Skeletal muscle tissue (tissue), 4 donors: ENCODE measurements around the gene GNG4. TPM values are rescaled to one million over a fixed set of nuclear protein-coding genes. Genes with fewer than 3 reads are reported as not detected.
"Not testable (repeated sequence)": the region's sequence is repeated elsewhere in the genome, so short reads cannot be mapped to it uniquely, and the experiment has no call there.

Experiments used
- H3K27ac ChIP-seq: one replicate; pipeline ENCODE4 v1.7.0; 2013; ENCODE audit warnings: mild to moderate bottlenecking, low read depth, low read length, inconsistent platforms
- H3K27me3 ChIP-seq, 3 donors: one replicate each; pipeline ENCODE4 v1.7.0; 2013; ENCODE audit warnings: low read length in 3 of 3; ENCODE audit not compliant: control insufficient read depth in 3 of 3, insufficient read depth in 3 of 3
- H3K36me3 ChIP-seq, 3 donors: one replicate each; pipeline ENCODE4 v1.7.0; 2013; ENCODE audit warnings: low read length in 3 of 3; ENCODE audit not compliant: control insufficient read depth in 3 of 3, insufficient read depth in 3 of 3
- H3K4me1 ChIP-seq, 3 donors: one replicate each; pipeline ENCODE4 v1.7.0; 2013; ENCODE audit warnings: low read length in 3 of 3, mild to moderate bottlenecking in 3 of 3; ENCODE audit not compliant: control insufficient read depth in 3 of 3, insufficient read depth in 3 of 3
- H3K4me3 ChIP-seq, 3 donors: one replicate each; pipeline ENCODE4 v1.7.0; 2013; ENCODE audit warnings: low read length in 3 of 3
- H3K9ac ChIP-seq, 3 donors: one replicate each; pipeline ENCODE4 v1.7.0; 2013; ENCODE audit warnings: low read length in 3 of 3, mild to moderate bottlenecking in 3 of 3, moderate library complexity in 2 of 3, low read depth in 1 of 3
- H3K9me3 ChIP-seq, 3 donors: one replicate each; pipeline ENCODE4 v1.7.0; 2013; ENCODE audit warnings: low read length in 3 of 3; ENCODE audit not compliant: control insufficient read depth in 3 of 3
- total RNA-seq: library from RNA; depleted of rRNA; stranded (reverse); fragments of >200 nt; gene quantifications from one replicate; pipeline ENCODE4 v1.2.3, GENCODE V29; 2014
- donor health status: Osteomylitis.

The GNG4 gene
- total RNA-seq, 1 donor from 2014 or later, result 1.0 TPM

GRCh38 chr1:235642011-235642942, 7.3 kb downstream of the GNG4 start:
- H3K27me3 ChIP-seq, result peaks cover 14 to 41% (median 34%) of the 10 kb centered on the region in 3 donors
- no peaks in the 10 kb centered on the region for H3K4me1 ChIP-seq
- no peak overlapping the region for H3K27ac ChIP-seq
- no peaks in the 10 kb centered on the region for H3K9me3 ChIP-seq
- H3K36me3 ChIP-seq, result no peaks in the 10 kb centered on the region
- H3K9ac ChIP-seq, result no peak overlapping the region
- no peak overlapping the region for H3K4me3 ChIP-seq

GRCh38 chr1:235640580-235640979, 9.0 kb downstream of the GNG4 start:
- Histone ChIP-seq H3K4me3 (no peak overlapping the region), H3K27me3 (peaks cover 6 to 32% (median 25%) of the 10 kb centered on the region in 3 donors), H3K36me3 (no peaks in the 10 kb centered on the region), H3K27ac (no peak overlapping the region), H3K4me1 (no peaks in the 10 kb centered on the region), H3K9me3 (no peaks in the 10 kb centered on the region), H3K9ac (no peak overlapping the region)

DNA sequence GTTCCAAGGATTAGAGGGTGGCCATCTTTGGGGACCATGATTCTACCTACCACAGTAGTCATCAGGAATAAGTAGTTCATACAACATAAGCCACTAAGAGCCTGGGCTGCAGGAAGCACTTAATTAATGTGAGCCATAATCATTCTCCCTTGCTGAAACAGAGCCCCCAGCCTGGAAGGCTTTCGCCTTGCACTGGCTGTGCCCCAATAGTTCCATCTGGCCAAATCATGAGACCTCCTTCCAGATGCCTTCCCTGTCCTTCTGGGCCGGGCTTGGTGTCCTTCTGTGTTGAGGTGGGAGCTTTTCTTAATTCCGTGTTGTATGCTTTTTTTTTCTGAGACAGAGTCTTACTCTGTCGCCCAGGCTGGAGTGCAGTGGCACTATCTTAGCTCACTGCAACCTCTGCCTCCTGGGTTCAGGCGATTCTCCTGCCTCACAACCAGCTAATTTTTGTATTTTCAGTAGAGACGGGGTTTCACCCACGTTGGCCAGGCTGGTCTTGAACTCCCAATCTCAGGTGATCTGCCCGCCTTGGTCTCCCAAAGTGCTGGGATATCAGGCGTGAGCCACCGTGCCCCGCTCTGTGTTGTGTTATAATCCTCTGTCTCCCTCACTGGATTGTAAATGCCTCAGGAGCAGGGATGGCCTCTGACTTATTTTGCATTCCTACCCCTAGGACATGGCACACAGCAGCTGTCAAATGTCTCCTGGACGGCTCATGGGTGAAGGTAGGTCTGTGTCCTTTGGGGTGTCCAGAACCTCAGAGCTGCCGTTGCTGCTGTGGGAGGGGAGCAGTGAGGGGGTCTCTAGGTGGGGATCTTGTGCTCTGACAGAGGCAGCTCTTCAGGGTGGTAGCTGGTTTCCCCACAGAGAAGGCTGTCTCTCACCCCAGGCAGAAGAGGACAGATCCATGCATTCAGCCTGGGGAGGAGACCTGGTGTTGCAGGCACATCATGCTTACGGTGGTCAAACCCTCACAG, 10.1 kb downstream of the GNG4 start:
- Histone ChIP-seq H3K27me3 (peaks cover 6 to 28% (median 18%) of the 10 kb centered on the region in 3 donors), H3K4me1 (no peaks in the 10 kb centered on the region), H3K9ac (no peak overlapping the region), H3K36me3 (no peaks in the 10 kb centered on the region), H3K27ac (no peak overlapping the region), H3K4me3 (no peak overlapping the region), H3K9me3 (no peaks in the 10 kb centered on the region)

DNA sequence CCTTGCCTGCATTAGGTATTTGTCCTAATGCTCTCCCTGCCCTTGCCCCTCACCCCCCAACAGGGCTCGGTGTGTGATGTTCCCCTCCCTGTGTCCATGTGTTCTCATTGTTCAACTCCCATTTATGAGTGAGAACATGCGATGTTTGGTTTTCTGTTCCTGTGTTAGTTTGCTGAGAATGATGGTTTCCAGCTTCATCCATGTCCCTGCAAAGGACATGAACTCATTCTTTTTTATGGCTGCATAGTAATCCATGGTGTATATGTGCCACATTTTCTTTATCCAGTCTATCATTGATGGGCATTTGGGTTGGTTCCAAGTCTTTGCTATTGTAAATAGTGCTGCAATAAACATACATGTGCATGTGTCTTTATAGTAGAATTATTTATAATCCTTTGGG, 11.0 kb downstream of the GNG4 start:
- not testable (repeated sequence) for H3K36me3 ChIP-seq, H3K9me3 ChIP-seq, H3K4me3 ChIP-seq, H3K27ac ChIP-seq, H3K4me1 ChIP-seq, H3K9ac ChIP-seq
- H3K27me3 ChIP-seq, result peaks cover 3 to 19% (median 13%) of the 10 kb centered on the region in 3 donors

- Histone ChIP-seq H3K9me3 (no peaks in the 10 kb centered on the region), H3K27ac (no peak overlapping the region), H3K9ac (no peak overlapping the region), H3K4me1 (no peaks in the 10 kb centered on the region), H3K36me3 (no peaks in the 10 kb centered on the region), H3K27me3 (peaks cover 2 to 17% (median 11%) of the 10 kb centered on the region in 3 donors), H3K4me3 (no peak overlapping the region)
Measured at GRCh38 chr1:235637756-235638534, 11.6 kb downstream of the GNG4 start.

DNA sequence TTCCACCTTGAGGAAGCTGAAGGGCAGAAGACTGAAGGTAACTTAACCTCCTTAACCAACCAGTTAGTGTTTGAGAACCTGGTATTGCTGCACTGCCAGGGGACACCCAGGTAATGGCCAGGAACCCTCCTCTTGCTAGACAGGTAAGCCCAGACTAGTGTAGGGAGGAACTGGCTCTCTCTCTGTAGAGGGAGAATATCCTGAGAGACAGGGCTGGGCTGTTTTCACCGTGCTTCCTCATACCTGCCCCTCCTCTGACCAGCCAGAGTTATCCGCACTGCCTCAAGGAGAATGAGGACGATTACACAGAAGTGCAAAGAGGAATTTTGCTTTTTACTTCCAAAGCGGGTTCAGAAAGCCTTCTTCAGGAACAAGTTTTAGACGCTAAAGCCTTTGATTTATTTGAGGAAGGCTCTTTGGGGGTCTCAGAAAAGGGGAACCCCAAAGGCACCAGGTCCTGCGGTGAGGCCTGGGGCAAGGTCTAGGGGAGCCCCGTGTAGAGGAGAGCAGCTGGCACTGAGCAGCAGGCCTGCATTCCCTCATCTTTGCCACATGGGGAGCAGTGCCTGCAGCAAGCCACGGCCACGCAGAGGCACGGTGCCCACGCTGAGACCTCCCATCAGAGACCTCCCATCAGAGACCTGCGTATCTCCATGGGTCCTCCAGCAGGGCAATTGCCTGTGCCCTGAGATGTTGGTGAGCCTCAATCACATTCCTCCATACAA, 13.5 kb downstream of the GNG4 start:
- no peak overlapping the region for H3K27ac ChIP-seq
- H3K4me1 ChIP-seq, result no peaks in the 10 kb centered on the region
- H3K27me3 ChIP-seq, result peaks cover 0 to 9% (median 2%) of the 10 kb centered on the region in 3 donors
- H3K9me3 ChIP-seq, result no peaks in the 10 kb centered on the region
- H3K4me3 ChIP-seq, result no peak overlapping the region
- H3K36me3 ChIP-seq, result no peaks in the 10 kb centered on the region
- no peak overlapping the region for H3K9ac ChIP-seq

GRCh38 chr1:235632506-235633401, 16.8 kb downstream of the GNG4 start:
- no peak overlapping the region for H3K27ac ChIP-seq
- H3K36me3 ChIP-seq, result no peaks in the 10 kb centered on the region
- peaks cover 0 to 6% (median 2%) of the 10 kb centered on the region in 3 donors for H3K27me3 ChIP-seq
- H3K9me3 ChIP-seq, result no peaks in the 10 kb centered on the region
- H3K4me1 ChIP-seq, result no peaks in the 10 kb centered on the region
- peak overlapping the region in 2 of 3 donors; percentile 1 to 48 for H3K4me3 ChIP-seq
- no peak overlapping the region for H3K9ac ChIP-seq

GRCh38 chr1:235631816-235632215, 17.8 kb downstream of the GNG4 start:
- Histone ChIP-seq H3K9me3 (no peaks in the 10 kb centered on the region), H3K4me1 (no peaks in the 10 kb centered on the region), H3K36me3 (no peaks in the 10 kb centered on the region), H3K27me3 (peaks cover 0 to 6% (median 2%) of the 10 kb centered on the region in 3 donors), H3K27ac (no peak overlapping the region), H3K9ac (no peak overlapping the region), H3K4me3 (no peak overlapping the region)
